Frontal cortex (tissue), 4 donors: ENCODE results near the gene CSRNP2. TPM values are rescaled to one million over a fixed set of nuclear protein-coding genes. Genes with fewer than 3 reads are reported as not detected.
"Not testable (repeated sequence)": the region's sequence is repeated elsewhere in the genome, so short reads cannot be mapped to it uniquely, and the experiment has no call there.

Source experiments
- DNase-seq, 2 donors: peaks; one replicate each; pipeline ENCODE4 v3.0.0; 2012; ENCODE audit warnings: low spot score in 2 of 2
- FAIRE-seq: peaks from 2 replicates; lab custom pipeline; 2012; peaks lifted over from hg19 to GRCh38; lab: Jason Lieb, UNC
- total RNA-seq: library from RNA; depleted of rRNA; stranded (reverse); fragments of >200 nt; gene quantifications from one replicate; pipeline ENCODE4 v1.2.3, GENCODE V29; 2014
- donor health status: control.
- donor health status: control.
- donor health status: control.

Gene CSRNP2
- total RNA-seq, 1 donor from 2014 or later = 69.3 TPM

GRCh38 chr12:51033457-51034089 lies 49.8 kb downstream of the CSRNP2 start:
- DNase-seq (no peak), FAIRE-seq (no peak)

GRCh38 chr12:51033048-51033447 lies 50.3 kb downstream of the CSRNP2 start:
- FAIRE-seq (no peak), DNase-seq (no peak)

DNA sequence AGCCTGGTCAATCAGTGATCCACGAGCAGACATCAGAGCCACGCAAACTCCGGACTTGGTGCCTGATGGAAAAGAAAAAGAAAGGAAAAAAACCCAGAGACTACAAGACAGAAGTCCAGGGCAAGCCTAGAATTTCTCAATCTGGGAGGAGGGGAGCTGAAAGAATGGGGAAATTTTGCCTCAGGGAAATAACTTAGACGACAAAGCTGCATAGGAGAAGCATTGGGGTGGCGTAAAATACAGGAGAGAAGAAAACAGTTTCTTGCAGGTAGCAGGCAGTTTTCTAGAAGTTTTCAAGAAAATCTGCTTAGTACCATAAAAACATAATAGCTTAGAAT lies 54.6 kb downstream of the CSRNP2 start:
- FAIRE-seq (no peak), DNase-seq (no peak)

- DNase-seq (peak in 1 of 2 donors; percentile 34), FAIRE-seq (no peak)
Measured at GRCh38 chr12:51028126-51028812, 55.1 kb downstream of the CSRNP2 start.

DNA sequence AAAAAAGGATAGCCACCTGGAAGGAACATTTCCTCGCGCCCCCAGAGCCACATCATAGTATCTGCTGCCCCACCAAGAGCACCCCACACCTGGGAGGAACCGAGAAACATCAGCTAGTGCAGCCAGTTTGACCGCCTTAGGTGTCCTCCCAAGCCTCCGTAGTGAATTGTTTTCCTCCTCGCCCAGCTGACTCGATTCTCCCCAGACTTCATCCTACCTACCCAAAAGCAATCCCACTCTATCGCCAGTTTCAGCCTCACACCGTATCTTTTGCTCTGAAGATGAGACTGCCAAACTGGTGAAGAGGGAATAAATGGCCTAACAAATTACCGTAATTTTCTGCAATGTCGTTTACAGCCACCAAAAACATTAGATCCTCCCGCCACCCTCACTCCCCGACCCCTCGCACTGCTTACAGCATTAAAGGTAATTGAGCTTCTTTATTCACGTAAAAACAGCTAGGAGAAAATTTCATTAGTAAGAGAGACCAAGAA lies 56.0 kb downstream of the CSRNP2 start:
- FAIRE-seq (no peak), DNase-seq (no peak)

GRCh38 chr12:51025836-51026638 lies 57.4 kb downstream of the CSRNP2 start, which contains the start of gene SLC11A2:
Gene SLC11A2, minus strand, starts transcription at chr12:51026384. Its CDS starts 15,656 bp downstream, at chr12:51010728.
- peak; percentile 93 to 94 for DNase-seq
- no peak for FAIRE-seq

GRCh38 chr12:51025338-51025835 lies 58.0 kb downstream of the CSRNP2 start:
- no peak for DNase-seq
- FAIRE-seq = no peak

- FAIRE-seq = no peak
Measured at GRCh38 chr12:51023625-51024382, 59.6 kb downstream of the CSRNP2 start.

DNA sequence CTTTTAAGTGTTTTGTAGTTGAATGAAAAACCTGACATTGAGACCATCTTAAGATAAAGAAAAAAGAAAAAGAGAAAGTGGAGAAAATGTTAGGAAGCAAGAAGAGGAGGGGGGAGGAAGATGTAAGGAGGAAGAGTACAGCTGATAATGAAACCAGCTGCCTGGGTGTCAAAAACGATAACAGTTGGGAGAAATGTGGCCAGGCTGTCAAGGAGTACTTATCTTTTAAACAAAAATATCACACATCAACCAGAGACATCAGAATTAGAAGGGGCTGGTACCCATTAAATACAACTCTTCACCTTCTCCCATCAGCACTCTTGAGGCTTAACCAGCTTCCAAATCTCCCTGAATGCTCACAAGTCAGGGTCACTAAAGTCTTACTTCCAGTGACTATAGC lies 61.7 kb downstream of the CSRNP2 start:
- DNase-seq = no peak
- FAIRE-seq = no peak

More at GRCh38 chr12:51023625-51024382, 59.6 kb downstream of the CSRNP2 start:
- DNase-seq = no peak

DNA sequence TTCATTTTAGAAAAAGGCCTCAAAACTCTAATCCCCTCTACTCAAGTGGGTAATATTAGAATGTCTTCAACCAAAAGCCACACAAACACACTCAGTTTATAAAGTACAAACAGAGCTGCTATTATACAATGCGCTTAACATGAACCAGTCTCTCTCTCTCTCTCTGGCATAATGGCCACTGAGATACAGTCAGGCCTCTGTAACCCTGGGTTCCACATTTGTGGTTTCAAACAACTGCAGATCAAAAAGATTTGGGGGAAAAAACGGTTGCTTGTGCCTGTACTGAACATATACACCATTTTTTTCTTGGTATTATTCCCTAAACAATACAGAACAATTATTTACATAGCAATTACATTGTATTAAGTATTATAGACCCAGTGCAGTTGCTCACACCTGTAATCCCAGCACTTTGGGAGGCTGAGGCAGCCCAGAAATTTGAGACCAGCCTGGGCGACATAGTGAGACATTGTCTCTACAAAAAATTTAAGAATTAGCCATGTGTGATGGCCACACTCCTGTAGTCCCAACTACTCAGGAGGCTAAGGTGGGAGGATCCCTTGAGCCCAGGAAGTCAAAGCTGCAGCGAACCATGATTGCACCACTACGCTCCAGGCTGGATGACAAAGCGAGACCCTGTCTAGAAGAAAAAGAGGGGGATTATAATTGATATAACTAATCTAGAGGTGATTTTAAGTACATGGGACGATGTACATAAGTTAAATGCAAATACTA lies 62.8 kb downstream of the CSRNP2 start:
- DNase-seq (no peak), FAIRE-seq (no peak)

GRCh38 chr12:51019927-51020326 lies 63.5 kb downstream of the CSRNP2 start:
- DNase-seq (no peak), FAIRE-seq (no peak)

DNA sequence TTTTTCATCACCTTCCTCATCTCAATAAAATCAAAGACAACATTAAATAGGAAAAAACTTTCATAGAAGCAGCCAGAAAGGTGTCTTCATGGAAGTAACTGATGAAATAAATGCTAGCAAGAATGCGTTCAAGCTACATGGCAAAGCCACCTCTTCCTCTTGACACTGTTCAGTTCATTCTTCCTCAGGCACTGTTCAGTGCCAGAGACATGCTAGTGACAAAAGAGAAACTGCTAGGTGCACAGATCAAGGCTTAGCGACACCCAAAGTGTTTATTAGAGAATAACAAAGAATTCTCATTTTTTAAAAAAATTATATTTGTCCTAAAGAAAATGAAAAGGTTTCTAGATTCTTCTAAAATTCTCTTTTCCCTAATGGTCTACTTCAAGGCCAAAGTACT lies 64.4 kb downstream of the CSRNP2 start:
- DNase-seq = no peak
- no peak for FAIRE-seq

DNA sequence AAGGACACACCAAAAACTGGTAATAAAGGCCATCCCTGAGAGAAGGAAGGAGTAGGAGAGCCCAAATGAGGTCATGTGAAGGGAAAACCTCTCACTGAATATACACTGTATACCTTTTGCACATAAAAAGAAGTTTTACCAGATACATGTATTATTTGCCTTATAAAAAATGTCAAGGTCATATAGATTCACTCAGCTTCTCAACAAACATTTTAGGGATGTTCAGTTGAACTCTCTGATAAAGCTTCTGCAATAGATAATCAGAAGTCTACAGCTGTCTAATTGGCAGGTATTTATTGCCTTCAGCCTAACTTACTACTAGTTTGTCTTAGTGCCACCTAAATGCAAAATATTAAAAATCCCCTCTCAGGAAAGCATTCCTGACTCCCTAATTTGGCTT lies 65.9 kb downstream of the CSRNP2 start:
- DNase-seq (no peak), FAIRE-seq (no peak)

DNA sequence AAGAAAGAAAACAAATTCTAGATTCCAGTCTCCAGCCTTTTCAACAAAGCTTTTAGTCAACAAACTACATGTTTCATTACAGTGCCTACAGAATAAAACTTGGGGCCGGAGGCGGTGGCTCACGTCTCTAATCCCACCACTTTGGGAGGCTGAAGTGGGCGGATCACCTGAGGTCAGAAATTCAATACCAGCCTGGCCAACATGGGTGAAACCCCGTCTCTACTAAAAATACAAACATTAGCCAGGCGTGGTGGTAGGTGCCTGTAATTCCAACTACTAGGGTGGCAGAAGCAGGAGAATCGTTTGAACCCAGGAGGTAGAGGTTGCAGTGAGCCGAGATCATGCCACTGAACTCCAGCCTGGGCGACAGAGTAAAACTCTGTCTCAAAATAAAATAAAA lies 68.9 kb downstream of the CSRNP2 start:
- DNase-seq, FAIRE-seq: not testable (repeated sequence)

DNA sequence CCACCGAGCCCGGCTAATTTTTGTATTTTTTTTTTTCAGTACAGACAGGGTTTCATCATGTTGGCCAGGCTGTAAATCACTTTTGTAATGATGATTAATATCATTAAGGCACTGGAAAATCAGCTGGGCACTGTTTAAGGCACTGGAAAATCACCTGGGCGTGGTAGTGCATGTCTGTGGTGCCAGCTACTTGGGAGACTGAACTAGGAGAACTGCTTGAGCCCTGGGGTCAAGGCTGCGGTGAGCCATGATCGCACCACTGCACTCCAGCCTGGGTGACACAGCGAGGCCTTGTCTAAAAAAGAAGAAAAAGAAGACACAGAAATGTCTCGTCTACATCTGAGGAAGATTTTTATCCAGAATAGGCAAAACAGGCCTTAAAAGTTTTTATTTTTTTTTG lies 70.0 kb downstream of the CSRNP2 start:
- FAIRE-seq = no peak
- no peak for DNase-seq

DNA sequence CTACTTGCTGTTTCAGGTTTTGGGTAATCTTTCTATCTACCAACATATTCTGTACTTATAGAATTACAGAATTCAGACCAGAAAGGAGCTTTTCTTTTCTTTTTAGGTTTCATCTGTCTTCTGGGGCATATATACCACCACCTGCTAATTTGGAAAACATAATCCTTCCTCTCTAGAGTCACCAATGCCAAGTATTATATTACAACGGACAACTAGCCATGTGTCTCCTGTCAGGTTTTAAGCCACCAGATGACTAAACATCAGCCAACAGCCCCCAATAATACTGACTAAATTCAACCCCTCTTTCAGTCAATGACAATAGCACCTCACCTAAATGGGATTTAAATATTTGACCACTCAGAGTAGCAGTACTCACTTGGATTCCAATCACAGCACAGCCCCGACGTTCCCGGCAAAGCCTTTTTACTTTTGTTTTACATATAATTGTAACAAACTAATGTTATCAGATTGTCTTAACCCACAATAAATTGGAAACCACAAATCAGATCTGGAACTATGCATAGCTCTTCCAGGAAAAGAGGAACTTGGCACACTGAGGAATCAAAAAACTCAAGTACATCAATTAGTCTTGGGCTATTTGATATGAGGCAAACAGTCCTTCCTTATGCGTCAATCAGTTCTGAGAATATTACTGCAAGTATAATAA lies 70.7 kb downstream of the CSRNP2 start:
- FAIRE-seq = no peak
- DNase-seq = no peak

DNA sequence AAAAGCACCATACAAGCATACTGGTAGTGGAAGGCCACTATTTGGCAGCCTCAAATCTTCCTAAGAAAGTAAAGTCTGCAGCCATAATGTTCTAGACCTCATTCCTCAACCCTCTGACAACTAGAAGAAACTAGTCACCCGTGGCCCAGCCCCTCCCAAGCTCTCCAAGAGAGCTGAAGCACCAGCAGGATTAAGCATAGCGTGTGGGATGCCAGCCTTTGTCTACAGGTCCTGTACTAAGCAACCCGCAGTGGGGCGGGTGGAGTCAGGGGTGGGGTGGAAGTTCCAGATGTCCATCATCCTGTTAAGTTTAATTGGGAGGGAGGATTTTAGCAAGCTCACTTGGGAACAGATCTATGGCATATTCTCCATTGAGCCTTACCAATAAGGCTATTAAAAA lies 71.4 kb downstream of the CSRNP2 start:
- FAIRE-seq = no peak
- no peak for DNase-seq
